HG03460 (cell line): ENCODE results near the gene RNF111.
"Not testable (repeated sequence)": the region's sequence is repeated elsewhere in the genome, so short reads cannot be mapped to it uniquely, and the experiment has no call there.

Source experiments
- ATAC-seq: cut with Tn5 transposase; IDR thresholded peaks from one replicate; pipeline ENCODE4 v1.9.1; 2021; ENCODE audit not compliant: unreplicated experiment

RNF111 gene

DNA sequence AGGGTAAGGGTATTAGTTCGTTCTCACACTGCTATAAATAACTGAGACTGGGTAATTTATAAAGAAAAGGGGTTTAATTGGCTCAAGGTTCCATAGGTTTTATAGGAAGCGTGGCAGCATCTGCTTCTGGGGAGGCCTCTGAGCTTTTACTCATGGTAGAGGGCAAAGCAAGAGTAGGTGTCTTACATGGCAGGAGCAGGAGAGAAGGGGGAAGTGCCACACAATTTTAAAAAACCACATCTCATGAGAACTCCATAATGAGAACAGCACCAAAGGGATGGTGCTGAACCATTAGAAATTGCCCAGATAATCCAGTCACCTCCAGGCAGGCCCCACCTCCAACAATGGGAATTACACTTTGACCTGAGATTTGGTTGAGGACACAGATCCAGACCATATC lies 12.2 kb downstream of the RNF111 start:
- ATAC-seq = no peak

DNA sequence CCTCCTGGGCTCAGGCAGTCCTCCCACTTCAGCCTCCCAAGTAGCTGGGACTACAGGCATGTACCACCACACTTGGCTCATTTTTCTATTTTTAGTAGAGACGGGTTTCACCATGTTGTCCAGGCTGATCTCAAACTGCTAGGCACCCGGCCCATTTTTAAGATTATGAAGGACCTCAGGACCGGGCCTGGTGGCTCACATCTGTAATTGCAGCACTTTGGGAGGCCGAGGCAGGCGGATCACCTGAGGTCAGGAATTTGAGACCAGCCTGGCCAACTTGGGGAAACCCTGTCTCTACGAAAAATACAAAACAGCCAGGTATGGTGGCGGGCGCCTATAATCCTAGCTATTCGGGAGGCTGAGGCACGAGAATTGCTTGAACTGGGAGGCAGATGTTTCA lies 12.8 kb downstream of the RNF111 start:
- not testable (repeated sequence) for ATAC-seq

DNA sequence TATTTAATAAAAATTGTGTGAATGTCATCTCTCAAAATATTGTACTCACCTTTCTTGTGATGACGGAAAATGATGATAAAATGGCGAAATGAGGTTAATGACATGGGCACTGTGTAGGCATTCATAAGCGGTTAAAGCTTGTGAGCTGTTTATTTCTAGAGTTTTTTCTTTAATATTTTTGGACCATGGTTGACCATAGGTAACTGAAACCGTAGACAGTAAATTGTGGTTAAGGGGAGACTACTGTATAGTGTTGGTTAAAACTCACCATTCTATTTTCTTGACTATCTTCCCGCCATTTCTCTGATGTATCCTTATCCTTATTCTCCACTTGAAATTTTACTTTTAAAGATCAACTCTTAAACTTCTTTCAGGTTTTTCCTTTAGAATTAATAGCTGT lies 14.5 kb downstream of the RNF111 start:
- ATAC-seq = no peak

GRCh38 chr15:59002418-59002859 lies 15.0 kb downstream of the RNF111 start:
- ATAC-seq = no peak

DNA sequence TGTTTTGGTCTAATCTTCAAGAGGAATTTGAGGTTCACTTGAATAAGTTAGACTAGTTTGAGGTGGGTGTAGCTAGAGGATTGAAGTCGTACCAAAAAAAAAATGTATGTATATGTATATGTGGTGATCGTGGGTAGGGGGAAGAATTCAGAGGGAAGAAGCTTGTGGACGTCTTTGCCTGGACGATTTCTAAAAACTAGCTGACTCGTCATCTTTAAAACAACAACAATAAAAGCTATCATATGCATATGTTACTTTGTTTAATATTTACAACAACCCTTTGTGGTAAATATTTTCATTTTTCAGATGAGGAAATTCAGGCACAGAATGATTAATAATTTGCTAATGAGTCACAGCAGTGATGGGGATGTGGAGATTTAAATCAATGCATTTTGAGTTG lies 18.1 kb downstream of the RNF111 start:
- no peak for ATAC-seq

DNA sequence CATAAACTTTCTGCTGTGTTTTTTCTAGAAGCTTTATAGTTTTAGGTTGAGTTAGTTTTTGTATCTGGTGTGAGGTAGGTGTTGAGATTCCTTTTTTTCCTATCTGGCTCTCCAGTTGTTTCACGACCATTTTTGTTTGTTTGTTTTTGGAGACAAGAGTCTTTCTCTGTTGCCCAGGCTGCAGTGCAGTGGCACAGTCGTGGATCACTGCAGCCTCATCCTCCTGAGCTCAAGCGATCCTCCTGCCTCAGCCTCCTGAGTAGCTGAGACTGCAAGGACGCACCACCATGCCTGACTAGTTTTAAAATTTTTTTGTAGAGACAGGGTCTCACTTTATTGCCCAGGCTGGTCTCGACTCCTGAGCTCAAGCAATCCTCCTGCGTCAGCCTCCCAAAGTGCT lies 20.6 kb downstream of the RNF111 start:
- no peak for ATAC-seq

DNA sequence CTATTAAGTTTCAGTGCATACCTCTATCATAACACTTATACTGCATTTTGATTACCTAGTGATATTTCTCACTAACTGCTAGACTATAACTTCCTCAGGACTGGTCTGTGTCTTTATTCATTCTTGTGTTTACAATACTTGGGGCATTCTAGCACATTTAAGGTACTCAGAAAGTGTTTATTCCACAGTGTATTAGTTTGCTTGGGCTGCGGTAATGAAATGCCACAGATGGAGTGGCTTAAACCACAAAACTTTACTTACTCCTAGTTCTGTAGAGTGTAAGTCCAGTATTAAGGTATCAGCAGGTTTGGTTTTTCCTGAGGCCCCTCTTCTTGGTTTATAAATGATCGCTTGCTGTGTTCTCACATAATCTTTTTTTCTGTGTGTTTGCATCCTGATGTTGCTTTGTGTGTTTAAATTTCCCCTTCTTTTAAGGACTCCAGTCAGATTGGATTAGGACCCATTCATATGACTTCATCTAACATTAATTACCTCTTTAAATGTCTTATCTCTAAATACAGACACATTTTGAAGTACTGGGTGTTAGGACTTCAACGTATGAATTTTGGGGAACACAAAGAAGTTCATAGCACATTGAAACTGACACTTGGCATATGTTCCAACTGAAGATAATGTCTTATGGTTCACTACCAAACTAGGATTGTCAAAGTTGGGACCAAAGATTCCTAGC lies 23.9 kb downstream of the RNF111 start:
- no peak for ATAC-seq

GRCh38 chr15:59013246-59013873 lies 25.9 kb downstream of the RNF111 start:
- ATAC-seq = no peak

- ATAC-seq = no peak
Measured at GRCh38 chr15:59014068-59014467, 26.6 kb downstream of the RNF111 start.

GRCh38 chr15:59017449-59017848 lies 30.0 kb downstream of the RNF111 start:
- no peak for ATAC-seq

DNA sequence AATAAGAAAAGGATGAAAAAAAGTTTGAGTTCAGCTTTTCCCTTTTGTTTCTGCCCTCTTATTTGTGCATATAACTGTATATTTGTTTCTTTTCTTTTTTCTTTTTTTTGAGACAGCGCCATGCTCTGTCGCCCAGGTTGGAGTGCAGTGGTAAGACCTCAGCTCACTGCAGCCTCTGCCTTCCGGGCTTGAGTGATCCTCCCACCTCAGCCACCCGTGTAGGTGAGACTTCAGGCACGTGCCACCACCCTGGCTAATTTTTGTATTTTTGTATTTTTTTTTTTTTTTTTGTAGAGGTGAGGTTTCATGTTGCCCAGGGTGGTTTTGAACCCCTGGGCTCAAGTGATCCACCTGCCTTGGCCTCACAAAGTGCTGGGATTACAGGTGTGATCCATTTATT lies 31.4 kb downstream of the RNF111 start:
- no peak for ATAC-seq

DNA sequence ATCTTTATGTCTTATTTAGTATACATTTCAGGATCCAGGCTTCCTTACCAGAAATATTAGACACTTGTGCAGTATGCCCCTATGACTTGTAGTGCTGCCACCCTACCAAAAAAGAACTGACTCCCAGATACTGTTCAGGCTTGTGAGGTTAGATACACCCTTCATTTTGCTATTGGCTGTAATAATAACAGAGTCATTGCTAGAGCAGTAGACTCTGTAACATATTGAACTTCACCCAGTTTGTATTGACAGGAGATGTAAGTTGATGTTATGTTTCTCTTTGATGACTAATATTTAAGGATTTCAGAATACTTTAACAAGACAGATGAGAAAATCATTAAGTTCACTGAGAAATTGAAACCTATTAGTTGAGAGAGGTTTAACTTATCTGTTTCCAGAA lies 32.9 kb downstream of the RNF111 start:
- no peak for ATAC-seq

DNA sequence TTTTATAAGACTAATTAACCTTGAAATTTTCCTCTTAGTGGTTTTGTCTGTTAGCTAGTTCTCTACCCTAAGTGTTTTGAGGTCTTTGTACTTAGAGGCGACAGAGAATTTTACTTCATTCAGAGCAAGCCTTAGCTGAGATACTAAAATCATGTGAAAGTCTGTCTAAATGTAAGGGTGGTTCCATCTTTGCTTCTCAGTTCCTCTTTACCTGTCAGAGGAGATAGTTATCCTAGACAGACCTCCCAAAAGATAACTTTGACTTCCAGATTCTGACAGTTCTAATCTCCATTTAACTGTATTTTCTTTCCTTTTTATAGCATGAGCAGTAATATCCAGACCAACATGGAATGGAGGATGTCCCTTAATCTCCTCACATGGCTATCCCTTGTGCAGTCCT lies 34.7 kb downstream of the RNF111 start:
- no peak for ATAC-seq

GRCh38 chr15:59026207-59026606 lies 38.7 kb downstream of the RNF111 start:
- no peak for ATAC-seq

DNA sequence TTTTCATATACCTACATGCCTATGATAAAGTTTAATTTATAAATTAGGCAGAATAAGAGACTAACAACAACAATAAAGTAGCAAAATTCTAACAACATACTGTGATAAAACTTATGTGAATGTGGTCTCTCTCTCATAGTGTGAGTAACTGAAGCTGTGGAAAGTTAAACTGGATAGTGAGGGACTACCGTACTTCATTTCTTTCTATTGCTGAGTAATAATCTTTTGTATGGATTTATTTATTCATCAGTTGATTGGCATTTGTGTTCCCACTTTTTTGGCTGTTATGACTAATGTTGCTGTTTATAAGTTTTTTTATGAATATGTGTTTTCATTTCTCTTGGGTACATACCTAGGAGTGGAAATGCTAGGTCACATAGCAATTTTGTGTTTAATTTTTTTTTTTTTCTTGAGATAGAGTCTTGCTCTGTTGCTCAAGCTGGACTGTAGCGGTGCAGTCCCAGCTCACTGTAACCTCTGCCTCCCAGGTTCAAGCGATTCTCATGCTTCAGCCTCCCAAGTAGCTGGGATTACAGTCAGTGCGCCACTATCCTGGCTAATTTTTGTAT lies 41.0 kb downstream of the RNF111 start:
- ATAC-seq = no peak

DNA sequence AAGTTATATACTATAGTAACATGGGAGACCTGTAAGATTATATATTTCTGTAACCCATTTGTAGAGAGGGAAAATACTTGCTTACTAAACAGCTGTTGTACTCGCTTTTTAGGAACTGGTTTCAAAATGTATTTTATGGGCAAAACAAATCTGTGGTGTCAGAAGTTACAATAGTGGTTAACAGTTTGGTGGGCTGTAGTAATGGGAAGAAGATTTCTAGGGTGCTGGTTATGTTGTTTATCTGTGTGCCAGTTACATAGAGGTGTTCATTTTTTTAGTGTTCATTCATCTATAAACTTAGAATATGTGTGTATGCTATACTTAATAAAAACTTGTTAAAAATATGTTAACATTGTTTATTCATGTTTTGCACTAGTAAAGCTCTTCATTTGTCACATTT lies 42.1 kb downstream of the RNF111 start:
- ATAC-seq = no peak

GRCh38 chr15:59035201-59035600 lies 47.7 kb downstream of the RNF111 start:
- ATAC-seq = no peak

- no peak for ATAC-seq
Measured at GRCh38 chr15:59039225-59039624, 51.8 kb downstream of the RNF111 start.

DNA sequence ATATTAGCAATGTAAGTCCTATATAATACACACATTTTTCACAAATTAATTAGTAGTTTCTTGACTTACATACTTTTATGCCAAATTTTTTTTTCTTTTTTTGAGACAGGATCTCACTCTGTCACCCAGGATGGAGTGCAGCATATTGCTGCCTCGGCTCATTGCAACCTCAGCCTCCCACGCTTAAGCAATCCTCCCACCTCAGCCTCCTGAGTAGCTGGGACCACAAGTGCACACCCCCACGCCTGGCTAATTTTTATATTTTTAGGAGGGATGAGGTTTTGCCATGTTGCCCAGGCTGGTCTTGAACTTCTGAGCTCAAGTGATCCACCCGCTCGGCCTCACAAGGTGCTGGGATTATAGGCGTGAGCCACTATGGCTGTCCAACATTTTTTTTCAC lies 54.6 kb downstream of the RNF111 start:
- no peak for ATAC-seq

DNA sequence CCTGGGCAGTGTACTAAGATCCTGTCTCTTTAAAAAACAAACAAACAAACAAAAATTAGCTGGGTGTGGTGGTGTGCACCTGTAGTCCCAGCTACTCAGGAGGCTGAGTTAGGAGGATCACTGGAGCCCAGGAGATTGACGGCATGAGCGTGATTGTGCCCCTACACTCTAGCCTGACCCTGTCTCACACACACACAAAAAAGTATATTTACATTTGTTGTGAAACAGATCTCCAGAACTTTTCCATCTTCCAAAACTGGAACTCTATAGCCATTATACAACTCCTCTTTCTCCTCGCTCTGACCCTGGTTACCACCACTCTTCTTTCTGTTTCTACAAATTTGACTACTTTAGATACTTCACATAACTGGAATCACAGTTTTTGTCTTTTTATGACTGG lies 61.4 kb downstream of the RNF111 start:
- no peak for ATAC-seq

GRCh38 chr15:59051873-59052861 lies 64.7 kb downstream of the RNF111 start:
- ATAC-seq = no peak
